ENCODE data around the gene ANKRD55.
"Not testable (repeated sequence)": the region's sequence is repeated elsewhere in the genome, so short reads cannot be mapped to it uniquely, and the experiment has no call there.

The ANKRD55 gene

GRCh38 chr5:56206126-56206910, 26.8 kb downstream of the ANKRD55 start:
- DNase-seq, result no peak

- not testable (repeated sequence) for DNase-seq
Measured at GRCh38 chr5:56203936-56204335, 29.2 kb downstream of the ANKRD55 start.

GRCh38 chr5:56202483-56202882, 30.6 kb downstream of the ANKRD55 start:
- no peak for DNase-seq

GRCh38 chr5:56201762-56202261, 31.3 kb downstream of the ANKRD55 start:
- not testable (repeated sequence) for DNase-seq

- peak; percentile 30 for DNase-seq
Measured at GRCh38 chr5:56200971-56201666, 32.0 kb downstream of the ANKRD55 start.

- DNase-seq, result no peak
Measured at GRCh38 chr5:56195016-56195415, 38.1 kb downstream of the ANKRD55 start.

- no peak for DNase-seq
Measured at GRCh38 chr5:56192246-56192645, 40.9 kb downstream of the ANKRD55 start.

GRCh38 chr5:56191656-56192055, 41.5 kb downstream of the ANKRD55 start:
- no peak for DNase-seq

- no peak for DNase-seq
Measured at GRCh38 chr5:56190497-56190896, 42.6 kb downstream of the ANKRD55 start.

- no peak for DNase-seq
Measured at GRCh38 chr5:56185768-56186311, 47.3 kb downstream of the ANKRD55 start.

GRCh38 chr5:56183506-56183905, 49.6 kb downstream of the ANKRD55 start:
- no peak for DNase-seq

- no peak for DNase-seq
Measured at GRCh38 chr5:56179442-56179841, 53.7 kb downstream of the ANKRD55 start.

- no peak for DNase-seq
Measured at GRCh38 chr5:56178823-56179222, 54.3 kb downstream of the ANKRD55 start.

GRCh38 chr5:56176871-56177533, 56.1 kb downstream of the ANKRD55 start:
- DNase-seq, result no peak

- peak; percentile 53 for DNase-seq
Measured at GRCh38 chr5:56176155-56176798, 56.9 kb downstream of the ANKRD55 start.

- DNase-seq, result no peak
Measured at GRCh38 chr5:56175488-56175887, 57.6 kb downstream of the ANKRD55 start.

- no peak for DNase-seq
Measured at GRCh38 chr5:56175021-56175420, 58.1 kb downstream of the ANKRD55 start.

GRCh38 chr5:56172241-56172640, 60.9 kb downstream of the ANKRD55 start:
- no peak for DNase-seq

GRCh38 chr5:56170557-56170956, 62.6 kb downstream of the ANKRD55 start:
- peak; percentile 43 for DNase-seq

- no peak for DNase-seq
Measured at GRCh38 chr5:56169949-56170348, 63.2 kb downstream of the ANKRD55 start.

- no peak for DNase-seq
Measured at GRCh38 chr5:56169281-56169680, 63.8 kb downstream of the ANKRD55 start.

- no peak for DNase-seq
Measured at GRCh38 chr5:56168066-56168478, 65.1 kb downstream of the ANKRD55 start.

GRCh38 chr5:56167519-56167918, 65.6 kb downstream of the ANKRD55 start:
- DNase-seq, result no peak

Measured in right hindlimb (tissue), 1 donor.